GM23248 (cell line): Measurements from ENCODE around the gene GM2A. TPM values are rescaled to one million over a fixed set of nuclear protein-coding genes. Genes with fewer than 3 reads are reported as not detected.

ENCODE experiments used
- DNase-seq: peaks from one replicate; pipeline ENCODE4 v3.0.0-alpha.2; 2015
- H2AFZ ChIP-seq: fragments of 200-600 bp; sonication (generic); 2 replicates; pipeline ENCODE4 v1.6.1; 2016; ENCODE audit warnings: antibody characterized with exemption
- H3F3A ChIP-seq: fragments of 200-600 bp; sonication (generic); 2 replicates; pipeline ENCODE4 v1.6.1; 2016; ENCODE audit warnings: mild to moderate bottlenecking, antibody characterized with exemption, mixed run types; ENCODE audit not compliant: insufficient read depth
- H3K27ac ChIP-seq: fragments of 200-600 bp; sonication (generic); 2 replicates; pipeline ENCODE4 v1.5.1; 2016; ENCODE audit warnings: mild to moderate bottlenecking
- H3K27me3 ChIP-seq: fragments of 200-600 bp; sonication (generic); replicated peaks from 2 replicates; pipeline ENCODE4 v1.6.1; 2016; ENCODE audit warnings: mild to moderate bottlenecking; ENCODE audit not compliant: insufficient read depth
- H3K36me3 ChIP-seq: fragments of 200-600 bp; sonication (generic); 2 replicates; pipeline ENCODE4 v1.6.1; 2016; ENCODE audit warnings: low read depth, mild to moderate bottlenecking
- H3K4me1 ChIP-seq: fragments of 200-600 bp; sonication (generic); 2 replicates; pipeline ENCODE4 v1.6.1; 2016; ENCODE audit warnings: mild to moderate bottlenecking; ENCODE audit not compliant: insufficient read depth
- H3K4me2 ChIP-seq: fragments of 200-600 bp; sonication (generic); one replicate; pipeline ENCODE4 v1.6.1; 2016; ENCODE audit warnings: mild to moderate bottlenecking; ENCODE audit not compliant: unreplicated experiment
- H3K4me3 ChIP-seq: fragments of 200-600 bp; sonication (generic); 2 replicates; pipeline ENCODE4 v1.5.1; 2016; ENCODE audit warnings: mild to moderate bottlenecking
- H3K79me2 ChIP-seq: fragments of 200-600 bp; sonication (generic); 2 replicates; pipeline ENCODE4 v1.6.1; 2016; ENCODE audit warnings: mild to moderate bottlenecking; ENCODE audit not compliant: insufficient read depth
- H3K9ac ChIP-seq: fragments of 200-600 bp; sonication (generic); 2 replicates; pipeline ENCODE4 v1.6.1; 2016; ENCODE audit warnings: mild to moderate bottlenecking
- H3K9me2 ChIP-seq: fragments of 200-600 bp; sonication (generic); 2 replicates; pipeline ENCODE4 v1.6.1; 2016; ENCODE audit warnings: mixed run types, mild to moderate bottlenecking, moderate library complexity; ENCODE audit not compliant: insufficient read depth
- H3K9me3 ChIP-seq: fragments of 200-600 bp; sonication (generic); one replicate; pipeline ENCODE4 v1.6.1; 2017; ENCODE audit warnings: low read depth
- H4K20me1 ChIP-seq: fragments of 200-600 bp; sonication (generic); 2 replicates; pipeline ENCODE4 v1.6.0; 2016; ENCODE audit not compliant: insufficient read depth
- EZH2 ChIP-seq: fragments of 200-600 bp; sonication (generic); IDR thresholded peaks from 2 replicates; pipeline ENCODE4 v1.6.1; 2018; ENCODE audit warnings: antibody characterized with exemption, mild to moderate bottlenecking; ENCODE audit not compliant: insufficient read depth, poor library complexity, severe bottlenecking
- EZH2phosphoT487 ChIP-seq: fragments of 200-600 bp; sonication (generic); IDR thresholded peaks from 2 replicates; pipeline ENCODE4 v1.6.1; 2018; ENCODE audit warnings: antibody characterized with exemption, moderate library complexity, mild to moderate bottlenecking, low read depth; ENCODE audit not compliant: insufficient read depth
- WGBS, 2 experiments: methylation state at CpG; one replicate each; pipeline ENCODE4 v1.1.6; 2015 to 2017; ENCODE audit warnings: low lambda C conversion rate in 2 of 2, low coverage in 1 of 2; ENCODE audit errors: missing lambda C conversion rate in 2 of 2; 5-methylcytosine and 5-hydroxymethylcytosine counted together
- in situ Hi-C: fragments of 300-500 bp; cut with MboI; formaldehyde crosslinking; loops from 2 replicates; pipeline ENCODE4 v1.15.0; 2020
- polyA plus RNA-seq: library from polyadenylated mRNA; unstranded; fragments of >200 nt; fragmentation: Nextera tagmentation; extraction: Ambion mirVana; gene quantifications from 2 replicates; pipeline ENCODE4 v1.2.1, GENCODE V29; 2016
- total RNA-seq: library from RNA; depleted of rRNA; stranded (reverse); fragments of >200 nt; shearing (Covaris generic); gene quantifications from 2 replicates; pipeline ENCODE4 v1.2.3, GENCODE V29; 2014

GM2A gene
- total and polyA plus RNA-seq, 2 experiments from 2014 or later, result 11.2 to 23.5 TPM

- H2AFZ ChIP-seq, result no peak overlapping the region
- no peaks in the 10 kb centered on the region for H4K20me1 ChIP-seq
- no peaks in the 10 kb centered on the region for H3K36me3 ChIP-seq
- peaks cover 20% of the 10 kb centered on the region for H3K4me1 ChIP-seq
- DNase-seq, result no peak
- no peaks in the 10 kb centered on the region for H3K27me3 ChIP-seq
- no peaks in the 10 kb centered on the region for H3K79me2 ChIP-seq
- no peaks in the 10 kb centered on the region for H3K9me2 ChIP-seq
- no peak overlapping the region for H3K4me3 ChIP-seq
- 0 out of 2 replicates have a peak, but pooled peaks cover 3% of the 10 kb centered on the region for H3F3A ChIP-seq
- no peak overlapping the region for H3K27ac ChIP-seq
- H3K4me2 ChIP-seq, result no peak overlapping the region
- in situ Hi-C loops, result no loop called here
- TF ChIP-seq EZH2 (no peak), EZH2phosphoT487 (no peak)
- H3K9ac ChIP-seq, result no peak overlapping the region
- WGBS, 2 experiments, result 94 to 97% methylated on average over 4 of the region's 4 CpGs
- H3K9me3 ChIP-seq, result no peaks in the 10 kb centered on the region
These were observed 6.9 kb downstream of the GM2A start for GRCh38 chr5:151259931-151260330.

GRCh38 chr5:151262532-151262931 is 9.5 kb downstream of the GM2A start:
- Histone ChIP-seq H3K4me2 (no peak overlapping the region), H3K27ac (no peak overlapping the region), H3K79me2 (no peaks in the 10 kb centered on the region), H2AFZ (no peak overlapping the region), H3K4me1 (peaks cover 18% of the 10 kb centered on the region), H4K20me1 (no peaks in the 10 kb centered on the region), H3K4me3 (no peak overlapping the region), H3K9me2 (no peaks in the 10 kb centered on the region), H3F3A (0 out of 2 replicates have a peak, but pooled peaks cover 3% of the 10 kb centered on the region), H3K9me3 (no peaks in the 10 kb centered on the region), H3K9ac (no peak overlapping the region), H3K36me3 (no peaks in the 10 kb centered on the region), H3K27me3 (no peaks in the 10 kb centered on the region)
- no peak for DNase-seq
- WGBS, 2 experiments, result 77 to 92% methylated on average over 3 of the region's 3 CpGs
- TF ChIP-seq EZH2phosphoT487 (no peak), EZH2 (no peak)
- in situ Hi-C loops, result no loop called here

GRCh38 chr5:151264113-151264512 is 11.1 kb downstream of the GM2A start:
- Histone ChIP-seq H3K9me2 (no peaks in the 10 kb centered on the region), H2AFZ (peak overlapping the region; percentile 64), H3K27ac (peak overlapping the region; percentile 46), H3K9me3 (no peaks in the 10 kb centered on the region), H3K27me3 (no peaks in the 10 kb centered on the region), H3K36me3 (no peaks in the 10 kb centered on the region), H3K4me2 (peak overlapping the region; percentile 50), H3K4me3 (no peak overlapping the region), H4K20me1 (no peaks in the 10 kb centered on the region), H3K79me2 (no peaks in the 10 kb centered on the region), H3K4me1 (peaks cover 9% of the 10 kb centered on the region), H3K9ac (no peak overlapping the region), H3F3A (no peaks in the 10 kb centered on the region)
- peak; percentile 86 for DNase-seq
- 23 to 24% methylated on average over 1 of the region's 1 CpG for WGBS, 2 experiments
- TF ChIP-seq EZH2phosphoT487 (no peak), EZH2 (no peak)
- in situ Hi-C loops, result no loop called here

- no peaks in the 10 kb centered on the region for H3K27me3 ChIP-seq
- no peak overlapping the region for H3K27ac ChIP-seq
- no peaks in the 10 kb centered on the region for H3K79me2 ChIP-seq
- peak; percentile 13 for DNase-seq
- no peaks in the 10 kb centered on the region for H3K9me3 ChIP-seq
- no peak overlapping the region for H3K4me3 ChIP-seq
- H3K36me3 ChIP-seq, result no peaks in the 10 kb centered on the region
- TF ChIP-seq EZH2 (no peak), EZH2phosphoT487 (no peak)
- H2AFZ ChIP-seq, result no peak overlapping the region
- 90 to 91% methylated on average over 11 of the region's 11 CpGs for WGBS, 2 experiments
- in situ Hi-C loops, result no loop called here
- H4K20me1 ChIP-seq, result no peaks in the 10 kb centered on the region
- H3K9me2 ChIP-seq, result no peaks in the 10 kb centered on the region
- no peak overlapping the region for H3K4me2 ChIP-seq
- H3K4me1 ChIP-seq, result peaks cover 9% of the 10 kb centered on the region
- no peaks in the 10 kb centered on the region for H3F3A ChIP-seq
- H3K9ac ChIP-seq, result no peak overlapping the region
These were observed 14.7 kb downstream of the GM2A start for GRCh38 chr5:151267491-151268260.
